Stimulated activated CD4-positive, alpha-beta T cell treated with anti-CD3 and anti-CD28 coated beads, Interleukin-15, amount 100 ng/mL, for 1 hour (primary cell): Measurements from ENCODE around the gene TXNL4B.

Source experiments
- DNase-seq, 2 donors: peaks; one replicate each; pipeline ENCODE4 v3.0.0-alpha.2; 2020; ENCODE audit warnings: low read depth in 1 of 2, low spot score in 1 of 2

Gene TXNL4B

DNA sequence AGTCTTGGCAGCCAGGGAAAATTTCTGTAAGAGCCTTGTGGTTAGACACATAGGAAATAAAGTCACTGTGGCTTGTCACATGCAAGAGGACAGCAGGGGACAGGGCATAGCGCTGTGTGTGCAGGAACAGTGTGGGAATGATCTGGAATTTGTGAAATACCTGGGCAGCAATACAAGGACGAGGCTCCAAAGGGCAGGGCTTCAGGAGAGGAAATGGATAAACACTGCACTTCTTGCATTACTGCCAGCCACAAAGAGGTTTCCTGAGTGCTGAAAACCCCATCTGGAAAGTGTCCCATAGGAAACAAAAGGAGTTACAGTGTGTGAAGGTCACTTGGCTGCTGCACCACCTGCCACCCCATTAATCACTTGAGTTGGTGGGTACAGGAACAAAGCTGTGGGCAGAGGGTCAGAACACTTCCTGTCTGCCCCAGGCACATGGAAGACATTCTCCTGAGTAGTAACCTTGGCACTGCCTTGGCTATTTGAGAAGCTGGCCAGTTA is 51.2 kb downstream of the TXNL4B start:
- no peak for DNase-seq

DNA sequence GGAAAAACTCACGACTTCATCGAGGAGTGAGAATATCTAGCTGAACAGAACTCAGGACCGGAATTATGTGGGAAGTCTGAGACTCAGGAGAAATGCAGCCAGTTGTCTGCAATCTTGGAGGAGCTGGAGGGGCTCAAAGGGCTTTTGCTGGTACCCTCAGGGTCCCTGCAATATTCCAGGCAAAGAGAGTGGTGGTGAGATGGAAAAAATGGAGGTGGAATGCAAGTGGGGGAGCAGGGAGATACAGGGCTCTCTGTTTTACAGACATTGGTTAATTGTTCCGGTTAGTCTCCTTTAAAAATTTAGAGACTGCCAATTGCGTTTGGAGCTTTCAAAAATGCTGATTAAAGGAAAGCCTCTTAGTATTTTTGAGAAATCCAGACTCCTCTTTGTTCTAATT is 57.3 kb downstream of the TXNL4B start:
- DNase-seq, result no peak
